Smooth muscle cell (in vitro differentiated cells): Measurements from ENCODE around the gene SPECC1L. TPM values are rescaled to one million over a fixed set of nuclear protein-coding genes. Genes with fewer than 3 reads are reported as not detected.
A peak's percentile ranks its signal among the peaks of the same experiment; 100 is the strongest.

Experiments
- DNase-seq: peaks from one replicate; lab custom pipeline; 2025; ENCODE audit not compliant: unreplicated experiment; lab: John Stamatoyannopoulos, UW
- H2AFZ ChIP-seq: fragments of 200-600 bp; sonication (generic); 2 replicates; pipeline ENCODE4 v1.6.0; 2016; ENCODE audit warnings: antibody characterized with exemption, low read depth, mild to moderate bottlenecking
- H3F3A ChIP-seq: fragments of 200-600 bp; sonication (generic); 2 replicates; pipeline ENCODE4 v1.6.0; 2017; ENCODE audit warnings: antibody characterized with exemption, low read depth
- H3K27ac ChIP-seq: fragments of 200-600 bp; sonication (generic); 2 replicates; pipeline ENCODE4 v1.5.1; 2016; ENCODE audit warnings: low read depth, mild to moderate bottlenecking
- H3K27me3 ChIP-seq: fragments of 200-600 bp; sonication (generic); 2 replicates; pipeline ENCODE4 v1.6.1; 2016; ENCODE audit warnings: low read depth, mild to moderate bottlenecking
- H3K36me3 ChIP-seq: fragments of 200-600 bp; sonication (generic); 2 replicates; pipeline ENCODE4 v1.5.1; 2016; ENCODE audit warnings: low read depth
- H3K4me1 ChIP-seq: fragments of 200-600 bp; sonication (generic); 2 replicates; pipeline ENCODE4 v1.5.1; 2016; ENCODE audit warnings: low read depth
- H3K4me2 ChIP-seq: fragments of 200-600 bp; sonication (generic); 2 replicates; pipeline ENCODE4 v1.6.0; 2016; ENCODE audit warnings: mild to moderate bottlenecking
- H3K4me3 ChIP-seq: fragments of 200-600 bp; sonication (generic); 2 replicates; pipeline ENCODE4 v1.5.1; 2016; ENCODE audit warnings: mild to moderate bottlenecking
- H3K79me2 ChIP-seq: fragments of 200-600 bp; sonication (generic); 2 replicates; pipeline ENCODE4 v1.6.0; 2016; ENCODE audit warnings: low read depth, mild to moderate bottlenecking
- H3K9ac ChIP-seq: fragments of 200-600 bp; sonication (generic); 2 replicates; pipeline ENCODE4 v1.6.0; 2016; ENCODE audit warnings: low read depth
- H3K9me3 ChIP-seq: fragments of 200-600 bp; sonication (generic); replicated peaks from 2 replicates; pipeline ENCODE4 v1.5.1; 2016; ENCODE audit warnings: low read depth
- H4K20me1 ChIP-seq: fragments of 200-600 bp; sonication (generic); 2 replicates; pipeline ENCODE4 v1.6.0; 2016; ENCODE audit warnings: low read depth
- CTCF ChIP-seq: fragments of 200-600 bp; sonication (generic); IDR thresholded peaks from 2 replicates; pipeline ENCODE4 v1.5.1; 2017; ENCODE audit warnings: borderline replicate concordance, mild to moderate bottlenecking, antibody characterized with exemption; ENCODE audit not compliant: insufficient read depth, poor library complexity, severe bottlenecking
- WGBS: methylation state at CpG from one replicate; pipeline ENCODE4 v1.1.7; 2016; ENCODE audit warnings: low lambda C conversion rate; 5-methylcytosine and 5-hydroxymethylcytosine counted together
- polyA plus RNA-seq: library from polyadenylated mRNA; unstranded; fragments of >200 nt; fragmentation: Nextera tagmentation; extraction: Ambion mirVana; gene quantifications from 2 replicates; pipeline ENCODE4 v1.2.1, GENCODE V29; 2016
- total RNA-seq: library from RNA; depleted of rRNA; stranded (reverse); fragments of >200 nt; gene quantifications from 2 replicates; pipeline ENCODE4 v1.2.3, GENCODE V29; 2014

The SPECC1L gene
- total and polyA plus RNA-seq, 2 experiments from 2014 or later = 10.0 to 19.1 TPM

- 31% methylated on average over 11 of the region's 11 CpGs for WGBS
- no peaks in the 10 kb centered on the region for H3K36me3 ChIP-seq
Measured at GRCh38 chr22:24445481-24446259, 175.0 kb downstream of the SPECC1L start.

DNA sequence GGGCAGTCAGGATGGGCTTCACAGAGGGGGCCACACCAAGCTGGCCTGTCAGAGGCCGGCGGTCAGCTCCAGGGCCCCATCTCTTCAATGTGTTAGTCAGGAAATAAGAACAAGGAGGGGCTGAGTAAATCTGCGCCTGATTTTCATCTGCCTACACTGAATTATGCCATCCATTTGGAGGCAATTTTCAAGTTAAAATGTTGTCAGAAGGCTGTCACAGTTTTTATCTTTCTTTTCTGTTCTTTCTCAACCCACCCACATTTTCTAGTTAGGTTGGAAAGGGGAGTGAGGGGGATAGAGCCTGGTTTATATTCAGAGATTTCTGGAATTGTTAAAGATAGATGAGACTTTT is 175.6 kb downstream of the SPECC1L start:
- Histone ChIP-seq H3K27me3 (no peaks in the 10 kb centered on the region), H3K9ac (no peak overlapping the region), H4K20me1 (no peaks in the 10 kb centered on the region), H3K79me2 (no peaks in the 10 kb centered on the region), H3K36me3 (no peaks in the 10 kb centered on the region), H3K4me2 (peak overlapping the region; percentile 16), H3F3A (no peaks in the 10 kb centered on the region), H3K4me3 (no peak overlapping the region), H3K27ac (no peak overlapping the region), H3K9me3 (no peaks in the 10 kb centered on the region), H2AFZ (no peak overlapping the region), H3K4me1 (peaks cover 11% of the 10 kb centered on the region)
- DNase-seq = no peak
- no peak for TF ChIP-seq CTCF
- 47% methylated on average over 3 of the region's 3 CpGs for WGBS

More at GRCh38 chr22:24445481-24446259, 175.0 kb downstream of the SPECC1L start:
- H3K9ac ChIP-seq = no peak overlapping the region
- no peaks in the 10 kb centered on the region for H3F3A ChIP-seq
- peaks cover 11% of the 10 kb centered on the region for H3K4me1 ChIP-seq
- peak overlapping the region; percentile 16 for H3K4me2 ChIP-seq
- no peak overlapping the region for H3K27ac ChIP-seq
- no peak overlapping the region for H2AFZ ChIP-seq
- H3K4me3 ChIP-seq = no peak overlapping the region
- no peaks in the 10 kb centered on the region for H3K9me3 ChIP-seq
- no peaks in the 10 kb centered on the region for H3K79me2 ChIP-seq
- no peaks in the 10 kb centered on the region for H4K20me1 ChIP-seq
- no peak for DNase-seq
- no peak for TF ChIP-seq CTCF
- no peaks in the 10 kb centered on the region for H3K27me3 ChIP-seq

- H3K9ac ChIP-seq = no peak overlapping the region
- no peak overlapping the region for H2AFZ ChIP-seq
- H3K79me2 ChIP-seq = no peaks in the 10 kb centered on the region
- no peak for TF ChIP-seq CTCF
- H3K36me3 ChIP-seq = no peaks in the 10 kb centered on the region
- no peaks in the 10 kb centered on the region for H4K20me1 ChIP-seq
- H3K27ac ChIP-seq = no peak overlapping the region
- H3F3A ChIP-seq = no peaks in the 10 kb centered on the region
- H3K4me3 ChIP-seq = no peak overlapping the region
- H3K4me2 ChIP-seq = no peak overlapping the region
- no peaks in the 10 kb centered on the region for H3K9me3 ChIP-seq
- H3K27me3 ChIP-seq = no peaks in the 10 kb centered on the region
- WGBS = 15% methylated on average over 1 of the region's 1 CpG
- DNase-seq = no peak
- H3K4me1 ChIP-seq = peaks cover 6% of the 10 kb centered on the region
Measured at GRCh38 chr22:24450610-24451009, 180.0 kb downstream of the SPECC1L start.

DNA sequence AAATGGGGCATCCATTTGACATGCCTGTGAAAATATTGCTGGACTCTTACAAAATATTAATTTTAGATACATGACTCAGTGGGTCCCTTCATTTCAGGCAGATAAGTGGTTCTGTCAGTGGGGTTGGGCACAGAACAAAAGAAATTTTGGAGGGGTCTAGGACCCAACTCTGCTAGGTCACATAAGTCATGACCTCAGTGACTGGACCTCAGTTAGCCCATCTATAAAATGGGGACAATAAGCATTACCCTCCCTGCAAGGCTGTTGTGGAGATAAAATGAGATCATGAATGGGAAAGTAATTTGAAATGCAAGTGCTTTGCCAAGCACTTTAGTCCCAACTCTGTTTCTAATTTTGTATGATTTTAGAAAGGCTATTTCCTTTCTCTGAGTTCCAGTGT is 180.5 kb downstream of the SPECC1L start:
- H4K20me1 ChIP-seq = no peaks in the 10 kb centered on the region
- H3F3A ChIP-seq = no peaks in the 10 kb centered on the region
- TF ChIP-seq CTCF = no peak
- H2AFZ ChIP-seq = no peak overlapping the region
- no peaks in the 10 kb centered on the region for H3K79me2 ChIP-seq
- H3K36me3 ChIP-seq = no peaks in the 10 kb centered on the region
- H3K27ac ChIP-seq = no peak overlapping the region
- H3K4me3 ChIP-seq = no peak overlapping the region
- H3K27me3 ChIP-seq = no peaks in the 10 kb centered on the region
- no peak overlapping the region for H3K9ac ChIP-seq
- no peak for DNase-seq
- H3K9me3 ChIP-seq = no peaks in the 10 kb centered on the region
- H3K4me2 ChIP-seq = no peak overlapping the region
- peaks cover under 1% of the 10 kb centered on the region for H3K4me1 ChIP-seq
